ENCODE measurements around the gene MFSD8. TPM values are rescaled to one million over a fixed set of nuclear protein-coding genes. Genes with fewer than 3 reads are reported as not detected.

MFSD8 gene, protein sequence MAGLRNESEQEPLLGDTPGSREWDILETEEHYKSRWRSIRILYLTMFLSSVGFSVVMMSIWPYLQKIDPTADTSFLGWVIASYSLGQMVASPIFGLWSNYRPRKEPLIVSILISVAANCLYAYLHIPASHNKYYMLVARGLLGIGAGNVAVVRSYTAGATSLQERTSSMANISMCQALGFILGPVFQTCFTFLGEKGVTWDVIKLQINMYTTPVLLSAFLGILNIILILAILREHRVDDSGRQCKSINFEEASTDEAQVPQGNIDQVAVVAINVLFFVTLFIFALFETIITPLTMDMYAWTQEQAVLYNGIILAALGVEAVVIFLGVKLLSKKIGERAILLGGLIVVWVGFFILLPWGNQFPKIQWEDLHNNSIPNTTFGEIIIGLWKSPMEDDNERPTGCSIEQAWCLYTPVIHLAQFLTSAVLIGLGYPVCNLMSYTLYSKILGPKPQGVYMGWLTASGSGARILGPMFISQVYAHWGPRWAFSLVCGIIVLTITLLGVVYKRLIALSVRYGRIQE
- total RNA-seq: 6.8 and 8.2 TPM in 2 replicates

DNA sequence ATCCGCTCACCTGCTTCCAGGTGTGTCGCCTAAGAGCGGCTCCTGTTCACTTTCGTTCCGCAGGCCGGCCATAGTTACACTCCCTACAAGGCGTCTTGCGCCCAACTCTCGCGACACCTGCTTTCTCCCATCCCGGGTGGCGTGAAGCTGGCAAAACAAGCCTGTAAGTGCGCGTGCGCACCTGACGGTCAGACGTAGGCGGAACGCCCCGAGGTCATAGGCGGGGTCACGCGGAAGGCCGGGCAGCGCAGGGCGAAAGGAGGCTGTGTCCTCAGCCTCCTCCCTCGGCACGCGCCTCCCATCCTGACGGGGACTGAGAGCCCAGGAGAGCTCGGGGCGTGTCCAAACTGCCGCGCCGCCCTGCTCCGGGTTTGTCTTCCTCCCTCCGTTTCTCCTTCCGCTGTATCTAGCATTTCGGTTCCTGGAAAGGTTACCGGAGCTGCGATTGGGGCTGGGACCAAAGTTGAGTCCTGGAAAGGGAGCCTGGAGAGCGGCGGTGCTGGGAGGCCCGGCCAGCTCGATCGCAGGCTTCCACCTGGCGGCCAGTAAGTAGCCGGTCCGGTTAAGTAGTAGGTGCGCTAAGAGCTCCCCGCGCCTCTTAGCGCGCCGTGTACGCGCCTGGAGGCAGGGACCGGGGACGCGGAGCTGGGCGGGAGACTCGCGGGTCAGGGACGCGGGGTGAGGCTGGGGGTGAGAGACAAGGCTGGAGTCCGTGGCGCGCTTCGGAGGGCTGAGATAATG lies at the start of gene MFSD8, which contains the start of gene ABHD18:
MFSD8 (minus strand) TSS at position 112 of the 741 bp plus-strand sequence; CDS start at position 72, 40 bp downstream.
ABHD18 (plus strand) TSS at position 345 of the 741 bp plus-strand sequence. CDS start 17,550 bp downstream, outside the sequence.

DNA sequence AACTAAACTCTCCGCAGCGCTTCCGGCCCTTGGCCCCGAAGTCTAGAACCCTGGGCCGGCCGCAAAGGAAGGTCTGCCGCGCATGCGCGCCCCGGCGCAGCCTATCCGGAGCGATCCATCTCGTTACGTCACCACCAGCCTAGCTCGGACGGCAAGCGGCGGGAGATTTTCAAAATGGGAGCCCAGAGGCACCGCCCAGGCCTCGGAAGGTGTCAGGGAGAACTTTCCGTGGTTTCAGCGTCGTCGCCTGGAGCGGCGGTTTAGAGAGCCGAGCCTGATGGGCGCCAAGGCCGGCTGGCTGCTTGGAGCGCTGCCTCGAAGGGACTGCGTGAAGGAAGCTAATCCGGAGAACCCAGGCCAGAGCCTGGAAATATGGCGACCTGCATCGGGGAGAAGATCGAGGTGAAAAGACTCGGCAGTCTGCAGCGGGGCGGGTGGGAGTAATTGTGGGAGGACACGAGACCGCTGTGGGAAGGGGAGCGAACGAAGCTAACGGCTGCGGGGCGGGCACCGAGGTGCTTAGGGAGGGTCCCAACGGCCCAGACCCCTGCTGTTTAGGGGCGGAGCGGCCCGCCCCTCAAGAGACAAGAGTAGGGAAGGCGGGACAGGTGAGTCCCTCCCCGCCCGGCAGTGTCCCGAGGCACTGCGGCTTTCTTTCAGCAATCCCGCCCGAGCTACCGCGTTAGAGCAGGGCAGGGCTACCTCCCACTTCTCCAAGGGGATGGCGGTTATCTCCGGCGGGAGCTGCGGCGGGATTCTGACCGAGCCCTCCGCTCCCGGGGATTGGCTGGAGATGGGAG lies 84.0 kb downstream of the MFSD8 start, which contains the start of gene PLK4:
PLK4 (plus strand) TSS at position 131 of the 800 bp plus-strand sequence; CDS start at position 373, 242 bp downstream.

Other genes with a start within 250 kb of the MFSD8 start
- gene SLC25A31, start 234.8 kb downstream of the MFSD8 start, total RNA-seq: not detected in 2 replicates
- gene HSPA4L, start 182.9 kb downstream of the MFSD8 start, total RNA-seq: 1.4 and 2.9 TPM in 2 replicates
- gene PLK4, start 84.3 kb downstream of the MFSD8 start, total RNA-seq: 1.5 and 6.4 TPM in 2 replicates
- gene ABHD18, start 233 bp upstream of the MFSD8 start, total RNA-seq: 2.6 and 4.8 TPM in 2 replicates
- gene LARP1B, start 96.1 kb upstream of the MFSD8 start, total RNA-seq: 7.1 and 8.0 TPM in 2 replicates

Data from cardiac ventricle fibroblast (primary cell).